H9 (cell line): ENCODE measurements around the gene CIB4. TPM values are rescaled to one million over a fixed set of nuclear protein-coding genes. Genes with fewer than 3 reads are reported as not detected.

Experiments
- DNase-seq: peaks from one replicate; pipeline ENCODE4 v3.0.0-alpha.2; 2017
- H2AFZ ChIP-seq: one replicate; pipeline ENCODE4 v1.6.1; 2013; ENCODE audit warnings: mild to moderate bottlenecking, low read length, control low read depth, moderate library complexity
- H2AK5ac ChIP-seq: 2 replicates; pipeline ENCODE4 v1.6.1; 2013; ENCODE audit warnings: low read length, control low read depth, mixed read lengths; ENCODE audit not compliant: insufficient read length
- H2BK120ac ChIP-seq: one replicate; pipeline ENCODE4 v1.6.1; 2013; ENCODE audit warnings: low read depth, mild to moderate bottlenecking, low read length, control low read depth, inconsistent platforms; ENCODE audit not compliant: poor library complexity, severe bottlenecking
- H2BK12ac ChIP-seq: 2 replicates; pipeline ENCODE4 v1.6.1; 2013; ENCODE audit warnings: low read length, control low read depth, mixed read lengths, low read depth; ENCODE audit not compliant: insufficient read length
- H2BK15ac ChIP-seq: 2 replicates; pipeline ENCODE4 v1.6.1; 2013; ENCODE audit warnings: low read depth, low read length, control low read depth
- H2BK20ac ChIP-seq: one replicate; pipeline ENCODE4 v1.6.1; 2013; ENCODE audit warnings: low read depth, mild to moderate bottlenecking, low read length, control low read depth, inconsistent platforms; ENCODE audit not compliant: poor library complexity, severe bottlenecking
- H2BK5ac ChIP-seq: 2 replicates; pipeline ENCODE4 v1.6.1; 2013; ENCODE audit warnings: low read length, control low read depth, mixed read lengths; ENCODE audit not compliant: insufficient read length
- H3K14ac ChIP-seq: 2 replicates; pipeline ENCODE4 v1.6.1; 2013; ENCODE audit warnings: low read length, control low read depth; ENCODE audit not compliant: insufficient read depth
- H3K18ac ChIP-seq: 2 replicates; pipeline ENCODE4 v1.6.1; 2013; ENCODE audit warnings: low read depth, mild to moderate bottlenecking, mixed read lengths, low read length, control low read depth; ENCODE audit not compliant: insufficient read length
- H3K23ac ChIP-seq: 2 replicates; pipeline ENCODE4 v1.6.1; 2013; ENCODE audit warnings: low read length, control low read depth, mixed read lengths, low read depth; ENCODE audit not compliant: insufficient read length
- H3K23me2 ChIP-seq: 2 replicates; pipeline ENCODE4 v1.6.1; 2013; ENCODE audit warnings: low read depth, mild to moderate bottlenecking, mixed read lengths, low read length, control low read depth; ENCODE audit not compliant: insufficient read length, poor library complexity, severe bottlenecking
- H3K27ac ChIP-seq: 2 replicates; pipeline ENCODE4 v1.5.1; 2013; ENCODE audit warnings: low read length, control low read depth, mixed read lengths, low read depth; ENCODE audit not compliant: insufficient read length
- H3K27me3 ChIP-seq: 2 replicates; pipeline ENCODE4 v1.6.1; 2013; ENCODE audit warnings: low read length, control low read depth, inconsistent platforms; ENCODE audit not compliant: insufficient read depth
- H3K4ac ChIP-seq: 2 replicates; pipeline ENCODE4 v1.6.1; 2013; ENCODE audit warnings: low read depth, mild to moderate bottlenecking, control low read depth, inconsistent platforms, low read length, moderate library complexity
- H3K4me1 ChIP-seq: 2 replicates; pipeline ENCODE4 v1.6.1; 2013; ENCODE audit warnings: low read length, control low read depth, inconsistent platforms; ENCODE audit not compliant: insufficient read depth
- H3K4me2 ChIP-seq: 2 replicates; pipeline ENCODE4 v1.6.1; 2013; ENCODE audit warnings: low read length, control low read depth, mixed read lengths; ENCODE audit not compliant: insufficient read length, insufficient read depth
- H3K56ac ChIP-seq: 2 replicates; pipeline ENCODE4 v1.6.1; 2013; ENCODE audit warnings: low read depth, mild to moderate bottlenecking, mixed read lengths, low read length, control low read depth; ENCODE audit not compliant: insufficient read length
- H3K79me1 ChIP-seq: 2 replicates; pipeline ENCODE4 v1.6.1; 2013; ENCODE audit warnings: low read depth, mild to moderate bottlenecking, moderate library complexity, low read length, control low read depth, inconsistent platforms; ENCODE audit not compliant: insufficient read depth, poor library complexity, severe bottlenecking
- H3K79me2 ChIP-seq: 2 replicates; pipeline ENCODE4 v1.6.1; 2013; ENCODE audit warnings: low read length, control low read depth, inconsistent platforms; ENCODE audit not compliant: insufficient read depth
- H3K9ac ChIP-seq: 2 replicates; pipeline ENCODE4 v1.6.1; 2013; ENCODE audit warnings: low read length, control low read depth, mixed read lengths; ENCODE audit not compliant: insufficient read length; ENCODE audit errors: extremely low read depth
- H3K9me3 ChIP-seq: one replicate; pipeline ENCODE4 v1.6.1; 2013; ENCODE audit warnings: low read depth, low read length, inconsistent platforms; ENCODE audit not compliant: control insufficient read depth
- H3T11ph ChIP-seq: one replicate; pipeline ENCODE4 v1.6.1; 2013; ENCODE audit warnings: mild to moderate bottlenecking, low read length, control low read depth, inconsistent platforms
- H4K20me1 ChIP-seq: one replicate; pipeline ENCODE4 v1.6.1; 2013; ENCODE audit not compliant: control insufficient read depth, insufficient read length, insufficient read depth
- H4K5ac ChIP-seq: 2 replicates; pipeline ENCODE4 v1.6.1; 2013; ENCODE audit warnings: low read depth, mild to moderate bottlenecking, mixed read lengths, low read length, control low read depth; ENCODE audit not compliant: insufficient read length
- H4K8ac ChIP-seq: replicated peaks from 2 replicates; pipeline ENCODE4 v1.6.1; 2013; ENCODE audit warnings: low read length, control low read depth, mixed read lengths, low read depth; ENCODE audit not compliant: insufficient read length
- H4K91ac ChIP-seq: 2 replicates; pipeline ENCODE4 v1.6.1; 2013; ENCODE audit warnings: low read depth, mild to moderate bottlenecking, moderate library complexity, mixed read lengths, low read length, control low read depth; ENCODE audit not compliant: insufficient read length
- H3K27ac Mint-ChIP-seq, 3 experiments: 2 replicates in 2 of 3; 3 replicates in 1 of 3; pipeline ENCODE4 v1.8.0; 2020 to 2021; ENCODE audit warnings: mixed read lengths in 3 of 3, mild to moderate bottlenecking in 1 of 3, moderate library complexity in 1 of 3
- H3K27me3 Mint-ChIP-seq: 2 replicates; pipeline ENCODE4 v1.8.0; 2021; ENCODE audit warnings: low read depth, mild to moderate bottlenecking, moderate library complexity, mixed read lengths
- H3K36me3 Mint-ChIP-seq, 3 experiments: 2 replicates in 2 of 3; 3 replicates in 1 of 3; pipeline ENCODE4 v1.8.0; 2020 to 2021; ENCODE audit warnings: low read depth in 3 of 3, mixed read lengths in 3 of 3; ENCODE audit not compliant: insufficient read depth in 1 of 3
- H3K4me1 Mint-ChIP-seq, 2 experiments: 2 replicates each; pipeline ENCODE4 v1.8.0; 2020; ENCODE audit warnings: mixed read lengths in 2 of 2
- H3K4me3 Mint-ChIP-seq, 2 experiments: 2 replicates in 1 of 2; 3 replicates in 1 of 2; pipeline ENCODE4 v1.8.0; 2020 to 2021; ENCODE audit warnings: mild to moderate bottlenecking in 2 of 2, mixed read lengths in 2 of 2, moderate library complexity in 1 of 2
- H3K9me3 Mint-ChIP-seq, 2 experiments: 2 replicates in 1 of 2; 3 replicates in 1 of 2; pipeline ENCODE4 v1.8.0; 2020; ENCODE audit warnings: mild to moderate bottlenecking in 2 of 2, mixed read lengths in 2 of 2, moderate library complexity in 1 of 2
- WGBS: extraction: QIAGEN DNeasy Blood & Tissue Kit; methylation state at CpG from one replicate; pipeline ENCODE4 v1.1.7; 2013; ENCODE audit warnings: missing lambda C conversion rate, low lambda C conversion rate, mixed read lengths; ENCODE audit not compliant: insufficient read length; ENCODE audit errors: extremely low coverage; 5-methylcytosine and 5-hydroxymethylcytosine counted together
- total RNA-seq: library from RNA; stranded (reverse); gene quantifications from 2 replicates; pipeline ENCODE4 v1.2.1, GENCODE V29; 2021
- TF ChIP-seq, protein P1 (sequence below): fragments of 200-600 bp; sonication (generic); conservative IDR thresholded peaks from 3 replicates; pipeline ENCODE4 v1.8.0; 2021; ENCODE audit warnings: antibody characterized with exemption, mild to moderate bottlenecking

The CIB4 gene
- total RNA-seq, 1 experiment from 2014 or later: not detected

DNA sequence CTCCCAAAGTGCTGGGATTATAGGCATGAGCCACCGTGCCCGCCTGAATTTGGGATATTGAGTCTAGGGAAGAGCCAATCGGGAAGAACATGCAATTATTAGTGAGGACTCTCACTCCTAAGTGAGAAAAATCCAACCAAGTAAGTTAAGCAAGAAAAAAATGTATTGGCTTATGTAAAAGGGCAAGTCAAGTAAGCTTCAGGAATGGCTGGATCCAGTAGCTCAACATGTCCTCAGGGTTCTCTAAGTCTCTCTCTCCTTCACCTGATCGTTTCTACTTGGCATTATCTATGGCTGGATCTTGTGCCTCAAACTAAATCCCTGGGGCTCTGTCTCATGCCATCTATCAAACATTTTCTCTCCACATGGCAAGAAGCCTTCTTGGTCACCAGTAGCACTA lies 16.1 kb upstream of the CIB4 start:
- H3K27me3 Mint-ChIP-seq: peaks cover 12% of the 10 kb centered on the region
- peaks cover 20 to 24% of the 10 kb centered on the region in 2 experiments for H3K9me3 Mint-ChIP-seq
- Histone ChIP-seq H4K91ac (no peak overlapping the region), H3K4ac (no peak overlapping the region), H3K23me2 (no peaks in the 10 kb centered on the region), H2BK5ac (no peak overlapping the region), H4K5ac (no peak overlapping the region), H4K8ac (no peak overlapping the region), H3T11ph (no peak overlapping the region), H3K79me2 (no peaks in the 10 kb centered on the region), H4K20me1 (no peaks in the 10 kb centered on the region), H3K14ac (no peak overlapping the region), H2BK12ac (no peak overlapping the region), H2AFZ (no peak overlapping the region), H3K27ac (no peak overlapping the region), H2BK15ac (no peak overlapping the region), H2BK20ac (no peak overlapping the region), H3K4me1 (peaks cover 3% of the 10 kb centered on the region; the same call in 1 of the 2 replicates), H3K18ac (no peak overlapping the region), H3K79me1 (no peaks in the 10 kb centered on the region), H3K4me2 (no peak overlapping the region), H3K23ac (no peak overlapping the region), H3K9me3 (no peaks in the 10 kb centered on the region), H3K27me3 (no peaks in the 10 kb centered on the region), H3K56ac (no peak overlapping the region), H2BK120ac (no peak overlapping the region), H2AK5ac (no peak overlapping the region), H3K9ac (no peak overlapping the region)
- no peak overlapping the region; a peak in 1 of 7 replicates for H3K27ac Mint-ChIP-seq
- H3K36me3 Mint-ChIP-seq: peaks cover 1 to 18% (median 5%) of the 10 kb centered on the region in 3 experiments; a peak in 5 of 7 replicates
- peaks cover 16 to 26% of the 10 kb centered on the region in 2 experiments for H3K4me1 Mint-ChIP-seq
- TF ChIP-seq, protein P1, sequence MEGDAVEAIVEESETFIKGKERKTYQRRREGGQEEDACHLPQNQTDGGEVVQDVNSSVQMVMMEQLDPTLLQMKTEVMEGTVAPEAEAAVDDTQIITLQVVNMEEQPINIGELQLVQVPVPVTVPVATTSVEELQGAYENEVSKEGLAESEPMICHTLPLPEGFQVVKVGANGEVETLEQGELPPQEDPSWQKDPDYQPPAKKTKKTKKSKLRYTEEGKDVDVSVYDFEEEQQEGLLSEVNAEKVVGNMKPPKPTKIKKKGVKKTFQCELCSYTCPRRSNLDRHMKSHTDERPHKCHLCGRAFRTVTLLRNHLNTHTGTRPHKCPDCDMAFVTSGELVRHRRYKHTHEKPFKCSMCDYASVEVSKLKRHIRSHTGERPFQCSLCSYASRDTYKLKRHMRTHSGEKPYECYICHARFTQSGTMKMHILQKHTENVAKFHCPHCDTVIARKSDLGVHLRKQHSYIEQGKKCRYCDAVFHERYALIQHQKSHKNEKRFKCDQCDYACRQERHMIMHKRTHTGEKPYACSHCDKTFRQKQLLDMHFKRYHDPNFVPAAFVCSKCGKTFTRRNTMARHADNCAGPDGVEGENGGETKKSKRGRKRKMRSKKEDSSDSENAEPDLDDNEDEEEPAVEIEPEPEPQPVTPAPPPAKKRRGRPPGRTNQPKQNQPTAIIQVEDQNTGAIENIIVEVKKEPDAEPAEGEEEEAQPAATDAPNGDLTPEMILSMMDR: no peak
- no CpG with 5 or more reads among the region's 4 CpGs for WGBS
- H3K4me3 Mint-ChIP-seq: no peak overlapping the region
- DNase-seq: no peak
